ENCODE results near the gene PPEF2. TPM values are rescaled to one million over a fixed set of nuclear protein-coding genes. Genes with fewer than 3 reads are reported as not detected.
"Not testable (repeated sequence)": the region's sequence is repeated elsewhere in the genome, so short reads cannot be mapped to it uniquely, and the experiment has no call there.

Gene PPEF2
- total and polyA plus RNA-seq, 8 donors = not detected

DNA sequence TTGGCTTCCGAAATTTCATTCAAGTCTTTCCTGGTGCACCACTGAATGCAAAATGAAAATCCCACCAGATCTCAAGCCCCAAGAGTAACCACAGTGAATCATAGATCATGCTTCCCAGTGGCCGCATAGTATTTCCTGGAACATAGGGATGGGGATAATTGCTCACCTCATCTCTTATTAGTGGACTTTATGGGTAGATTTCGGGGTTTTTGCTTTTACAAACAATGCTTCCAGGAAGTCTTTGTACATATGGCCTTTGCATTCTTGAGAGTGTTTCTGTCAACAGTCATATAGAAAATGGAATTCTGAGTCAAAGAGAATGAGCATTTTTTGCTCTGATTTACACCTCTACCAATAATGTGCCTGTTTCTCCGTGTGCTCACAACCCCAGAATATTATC lies 53.4 kb downstream of the PPEF2 start:
- WGBS, 2 donors = 61 to 69% methylated on average over 4 of the region's 4 CpGs
- ATAC-seq = no peak
- no peaks in the 10 kb centered on the region for H3K9me3 ChIP-seq

DNA sequence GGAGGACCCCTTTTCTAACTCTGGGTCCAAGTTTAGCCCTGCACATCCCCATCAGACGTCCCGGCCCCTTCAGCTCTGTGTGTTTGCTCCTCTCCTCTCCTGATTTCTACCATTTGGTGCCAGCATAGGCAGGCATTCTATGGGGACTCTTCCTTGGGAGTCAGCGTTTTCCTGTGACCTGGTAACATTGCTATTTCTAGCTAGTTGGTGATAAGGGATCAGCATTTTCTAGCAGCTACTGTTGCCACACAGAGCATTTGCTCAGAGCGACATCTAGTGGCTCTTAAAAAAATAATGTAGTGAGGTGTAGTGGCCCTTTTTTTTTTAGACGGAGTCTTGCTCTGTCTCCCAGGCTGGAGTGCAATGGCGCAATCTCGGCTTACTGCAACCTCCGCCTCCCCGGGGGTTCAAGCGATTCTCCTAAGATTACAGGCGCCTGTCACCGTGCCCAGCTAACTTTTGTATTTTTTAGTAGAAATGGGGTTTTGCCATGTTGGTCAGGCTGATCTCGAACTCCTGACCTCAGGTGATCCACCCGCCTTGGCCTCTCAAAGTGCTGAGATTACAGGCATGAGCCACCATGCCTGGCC lies 54.0 kb downstream of the PPEF2 start:
- peaks cover 0 to 14% (median 0%) of the 10 kb centered on the region in 3 donors for H3K4me1 ChIP-seq
- FAIRE-seq; H3K9me3 ChIP-seq; H3K36me3 ChIP-seq; H3K27ac ChIP-seq; H3K4me3 ChIP-seq; intact Hi-C loops (cut with DNase I); H3K27me3 ChIP-seq: not testable (repeated sequence)
- ATAC-seq (peak; percentile 95 to 98 (median 96)), DNase-seq (peak in 4 of 6 donors; percentile 18 to 51 (median 25))
- 17 to 21% methylated on average over 14 of the region's 14 CpGs for WGBS, 2 donors
- TF ChIP-seq, protein P1, sequence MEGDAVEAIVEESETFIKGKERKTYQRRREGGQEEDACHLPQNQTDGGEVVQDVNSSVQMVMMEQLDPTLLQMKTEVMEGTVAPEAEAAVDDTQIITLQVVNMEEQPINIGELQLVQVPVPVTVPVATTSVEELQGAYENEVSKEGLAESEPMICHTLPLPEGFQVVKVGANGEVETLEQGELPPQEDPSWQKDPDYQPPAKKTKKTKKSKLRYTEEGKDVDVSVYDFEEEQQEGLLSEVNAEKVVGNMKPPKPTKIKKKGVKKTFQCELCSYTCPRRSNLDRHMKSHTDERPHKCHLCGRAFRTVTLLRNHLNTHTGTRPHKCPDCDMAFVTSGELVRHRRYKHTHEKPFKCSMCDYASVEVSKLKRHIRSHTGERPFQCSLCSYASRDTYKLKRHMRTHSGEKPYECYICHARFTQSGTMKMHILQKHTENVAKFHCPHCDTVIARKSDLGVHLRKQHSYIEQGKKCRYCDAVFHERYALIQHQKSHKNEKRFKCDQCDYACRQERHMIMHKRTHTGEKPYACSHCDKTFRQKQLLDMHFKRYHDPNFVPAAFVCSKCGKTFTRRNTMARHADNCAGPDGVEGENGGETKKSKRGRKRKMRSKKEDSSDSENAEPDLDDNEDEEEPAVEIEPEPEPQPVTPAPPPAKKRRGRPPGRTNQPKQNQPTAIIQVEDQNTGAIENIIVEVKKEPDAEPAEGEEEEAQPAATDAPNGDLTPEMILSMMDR (IDR thresholded peaks at IDR 0.05) = peak; percentile 20 to 67 (median 42)

More for the DNA sequence above, 53.4 kb downstream of the PPEF2 start:
- H3K27ac ChIP-seq = no peak overlapping the region
- H3K27me3 ChIP-seq = no peaks in the 10 kb centered on the region
- H3K36me3 ChIP-seq = no peaks in the 10 kb centered on the region
- H3K4me1 ChIP-seq = peaks cover 0 to 12% (median 0%) of the 10 kb centered on the region in 3 donors
- intact Hi-C loops (cut with DNase I) = no loop called here
- no peak overlapping the region for H3K4me3 ChIP-seq
- no peak for DNase-seq
- no peak for FAIRE-seq
- TF ChIP-seq, protein P1 (IDR thresholded peaks at IDR 0.05) = no peak

DNA sequence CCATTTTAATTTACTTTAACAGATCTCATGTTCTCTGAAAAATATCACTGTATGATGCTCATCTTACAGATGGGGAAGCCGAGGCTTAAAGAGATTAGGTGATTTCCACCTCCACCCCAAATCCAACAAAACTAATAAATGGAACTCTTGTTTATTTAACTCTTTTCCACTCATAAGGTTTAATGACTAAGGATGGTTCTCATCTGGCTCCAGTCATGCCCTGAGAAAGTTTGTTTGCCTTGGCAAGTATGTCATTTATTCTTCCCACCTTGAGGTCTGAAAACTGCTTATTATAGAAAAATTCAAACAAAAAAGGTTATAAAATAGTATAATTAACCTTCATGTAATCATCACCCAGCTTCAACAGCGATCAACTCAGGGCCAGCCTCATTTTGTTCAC lies 56.3 kb downstream of the PPEF2 start:
- FAIRE-seq = no peak
- Histone ChIP-seq H3K27me3 (no peaks in the 10 kb centered on the region), H3K27ac (no peak overlapping the region), H3K4me1 (peaks cover 0 to 14% (median 0%) of the 10 kb centered on the region in 3 donors), H3K4me3 (no peak overlapping the region), H3K9me3 (no peaks in the 10 kb centered on the region), H3K36me3 (no peaks in the 10 kb centered on the region)
- intact Hi-C loops (cut with DNase I) = no loop called here
- TF ChIP-seq, protein P1 (IDR thresholded peaks at IDR 0.05) = no peak
- no peak for ATAC-seq
- no peak for DNase-seq
- WGBS, 2 donors = 66 to 69% methylated on average over 2 of the region's 2 CpGs

DNA sequence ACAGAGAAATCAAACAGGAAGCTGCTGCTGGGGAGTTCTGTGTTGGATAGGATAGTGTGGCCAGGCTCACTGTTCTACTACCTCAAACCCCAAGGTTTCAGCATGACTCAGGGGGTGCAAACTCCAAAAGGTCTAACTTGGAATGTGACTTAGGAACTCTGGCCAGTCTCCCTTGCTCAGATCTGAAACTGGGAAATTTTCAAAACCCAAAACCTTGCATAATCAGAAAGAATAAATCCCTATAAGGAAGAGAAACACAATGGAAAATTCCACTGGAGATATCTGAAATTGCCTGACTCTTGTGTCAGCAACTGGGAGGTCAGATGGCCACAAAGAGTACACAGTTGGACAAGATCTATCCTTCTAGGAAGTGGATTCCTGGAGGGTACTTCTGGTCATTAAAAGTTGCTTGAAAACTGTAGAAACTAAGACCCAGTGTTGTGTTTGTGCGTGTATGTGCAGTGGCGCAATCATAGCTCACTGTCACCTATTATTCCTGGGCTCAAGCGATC lies 58.0 kb downstream of the PPEF2 start:
- Histone ChIP-seq H3K27ac (peak overlapping the region in 1 of 4 donors; percentile 39), H3K36me3 (no peaks in the 10 kb centered on the region), H3K4me1 (peaks cover 0 to 14% (median 0%) of the 10 kb centered on the region in 3 donors), H3K9me3 (no peaks in the 10 kb centered on the region), H3K27me3 (no peaks in the 10 kb centered on the region), H3K4me3 (no peak overlapping the region)
- FAIRE-seq (no peak), DNase-seq (no peak), ATAC-seq (peak in 3 of 4 donors; percentile 32 to 60 (median 59))
- intact Hi-C loops (cut with DNase I) = no loop called here
- 97% methylated on average over 3 of the region's 3 CpGs for WGBS, 2 donors
- TF ChIP-seq, protein P1 (IDR thresholded peaks at IDR 0.05) = no peak

DNA sequence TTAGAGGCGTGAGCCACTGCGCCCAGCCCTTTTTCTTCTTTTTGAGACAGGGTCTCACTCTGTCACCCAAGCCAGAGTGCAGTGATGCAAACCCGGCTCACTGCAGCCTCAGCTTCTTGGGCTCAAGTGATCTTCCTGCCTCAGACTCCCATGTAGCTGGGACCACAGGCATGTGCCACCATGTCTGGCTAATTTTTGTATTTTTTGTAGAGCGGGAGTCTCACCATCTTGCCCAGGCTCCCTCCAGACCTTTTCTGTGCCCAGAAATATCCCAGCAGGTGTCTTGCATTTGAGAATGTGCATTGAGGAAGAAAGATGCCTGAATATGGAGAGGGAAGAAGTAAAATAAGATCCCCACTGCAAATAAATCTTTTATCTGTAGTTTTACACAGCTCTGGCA lies 58.7 kb downstream of the PPEF2 start:
- Histone ChIP-seq H3K36me3 (no peaks in the 10 kb centered on the region), H3K4me1 (peaks cover 0 to 14% (median 0%) of the 10 kb centered on the region in 3 donors), H3K9me3 (no peaks in the 10 kb centered on the region), H3K4me3 (no peak overlapping the region), H3K27ac (peak overlapping the region in 1 of 4 donors; percentile 39), H3K27me3 (no peaks in the 10 kb centered on the region)
- WGBS, 2 donors = 97 to 100% methylated on average over 4 of the region's 4 CpGs
- DNase-seq = no peak
- no peak for ATAC-seq
- TF ChIP-seq, protein P1 (IDR thresholded peaks at IDR 0.05) = no peak
- intact Hi-C loops (cut with DNase I) = no loop called here
- FAIRE-seq = no peak

Measured in pancreas (tissue), 10 donors.